Effector CD4-positive, alpha-beta T cell (primary cell): ENCODE measurements around the gene POFUT2.

ENCODE experiments used
- DNase-seq: peaks from one replicate; pipeline ENCODE4 v3.0.0-alpha.2; 2020

POFUT2 gene

GRCh38 chr21:45295576-45296365 lies 8.1 kb upstream of the POFUT2 start:
- DNase-seq: no peak

- no peak for DNase-seq
These were observed 7.0 kb upstream of the POFUT2 start for GRCh38 chr21:45294509-45295291.

- no peak for DNase-seq
These were observed 6.2 kb upstream of the POFUT2 start for GRCh38 chr21:45293726-45294401.

- no peak for DNase-seq
These were observed 5.6 kb upstream of the POFUT2 start for GRCh38 chr21:45293220-45293725.

- peak; percentile 67 for DNase-seq
These were observed 4.9 kb upstream of the POFUT2 start for GRCh38 chr21:45292399-45293219.

GRCh38 chr21:45291613-45292398 lies 4.1 kb upstream of the POFUT2 start:
- no peak for DNase-seq

GRCh38 chr21:45290948-45291612 lies 3.4 kb upstream of the POFUT2 start:
- no peak for DNase-seq

- DNase-seq: no peak
These were observed 2.2 kb upstream of the POFUT2 start for GRCh38 chr21:45289655-45290515.

- no peak for DNase-seq
These were observed 1.4 kb upstream of the POFUT2 start for GRCh38 chr21:45289134-45289533.

GRCh38 chr21:45288441-45288841 lies 746 bp upstream of the POFUT2 start:
- no peak for DNase-seq

- DNase-seq: no peak
These were observed 841 bp downstream of the POFUT2 start for GRCh38 chr21:45286671-45287437.

GRCh38 chr21:45285266-45285931 lies 2.3 kb downstream of the POFUT2 start:
- DNase-seq: no peak

GRCh38 chr21:45284456-45284741 lies 3.3 kb downstream of the POFUT2 start:
- DNase-seq: no peak

GRCh38 chr21:45283611-45284455 lies 3.9 kb downstream of the POFUT2 start:
- DNase-seq: no peak

- DNase-seq: no peak
These were observed 4.6 kb downstream of the POFUT2 start for GRCh38 chr21:45283035-45283610.

- no peak for DNase-seq
These were observed 5.2 kb downstream of the POFUT2 start for GRCh38 chr21:45282283-45283034.
